OCI-LY3 (cell line): ENCODE measurements around the gene MYT1.

Source experiments
- H2AFZ ChIP-seq: fragments of 200-600, 300-600 bp; shearing (Covaris generic); 2 replicates; pipeline ENCODE4 v1.6.0; 2014; ENCODE audit warnings: antibody characterized with exemption, low read depth, low read length
- H3K27ac ChIP-seq: fragments of 200-600, 300-600 bp; sonication (generic); 2 replicates; pipeline ENCODE4 v1.5.1; 2014; ENCODE audit warnings: mild to moderate bottlenecking, low read length, moderate library complexity, mixed read lengths
- H3K27me3 ChIP-seq: fragments of 200-600, 300-600 bp; sonication (generic); 2 replicates; pipeline ENCODE4 v1.6.1; 2014; ENCODE audit warnings: low read depth, low read length, mixed read lengths
- H3K36me3 ChIP-seq: fragments of 200-600, 300-600 bp; sonication (generic); replicated peaks from 2 replicates; pipeline ENCODE3; 2014; ENCODE audit warnings: low read depth, low read length, mixed read lengths
- H3K4me1 ChIP-seq: fragments of 300-600, 200-600 bp; sonication (generic); 2 replicates; pipeline ENCODE4 v1.6.1; 2014; ENCODE audit warnings: low read length, mixed read lengths
- H3K4me2 ChIP-seq: fragments of 200-600, 300-600 bp; sonication (generic); 2 replicates; pipeline ENCODE4 v1.6.1; 2014; ENCODE audit warnings: low read length, mixed read lengths
- H3K4me3 ChIP-seq: fragments of 300-600, 200-600 bp; sonication (generic); 2 replicates; pipeline ENCODE4 v1.5.1; 2014; ENCODE audit warnings: antibody characterized with exemption, mild to moderate bottlenecking, low read length, moderate library complexity
- H3K79me2 ChIP-seq: fragments of 300-600, 200-600 bp; shearing (Covaris generic); 2 replicates; pipeline ENCODE4 v1.6.1; 2014; ENCODE audit warnings: mild to moderate bottlenecking, low read length, mixed read lengths
- H3K9ac ChIP-seq: fragments of 300-600, 200-600 bp; shearing (Covaris generic); 2 replicates; pipeline ENCODE4 v1.6.0; 2014; ENCODE audit warnings: mild to moderate bottlenecking, low read length, moderate library complexity
- H3K9me3 ChIP-seq: fragments of 200-600, 300-600 bp; shearing (Covaris generic); 2 replicates; pipeline ENCODE4 v1.6.1; 2014; ENCODE audit warnings: low read length, mixed read lengths; ENCODE audit not compliant: insufficient read depth
- H4K20me1 ChIP-seq: fragments of 200-600, 300-600 bp; sonication (generic); 2 replicates; pipeline ENCODE4 v1.6.1; 2016; ENCODE audit warnings: low read length, mixed read lengths; ENCODE audit not compliant: insufficient read depth
- CTCF ChIP-seq: fragments of 200-600, 300-600 bp; sonication (generic); IDR thresholded peaks from 2 replicates; pipeline ENCODE4 v1.5.1; 2014; ENCODE audit warnings: antibody characterized with exemption, low read length, low read depth
- EZH2phosphoT487 ChIP-seq: fragments of 200-600 bp; shearing (Covaris generic); IDR thresholded peaks from 2 replicates; pipeline ENCODE4 v1.6.1; 2018; ENCODE audit warnings: antibody characterized with exemption, mixed run types, low read depth

The MYT1 gene

GRCh38 chr20:64228751-64229506 lies 64.7 kb downstream of the MYT1 start:
- TF ChIP-seq EZH2phosphoT487: no peak
- TF ChIP-seq CTCF: no peak
- peaks cover 35% of the 10 kb centered on the region for H3K27me3 ChIP-seq
- no peak overlapping the region for H3K4me2 ChIP-seq
- H3K36me3 ChIP-seq: no peaks in the 10 kb centered on the region
- H3K27ac ChIP-seq: no peak overlapping the region
- H4K20me1 ChIP-seq: no peaks in the 10 kb centered on the region
- H3K79me2 ChIP-seq: no peaks in the 10 kb centered on the region
- no peak overlapping the region for H3K9ac ChIP-seq
- peaks cover 3% of the 10 kb centered on the region for H3K4me1 ChIP-seq
- H3K4me3 ChIP-seq: no peak overlapping the region
- no peak overlapping the region for H2AFZ ChIP-seq
- no peaks in the 10 kb centered on the region for H3K9me3 ChIP-seq

DNA sequence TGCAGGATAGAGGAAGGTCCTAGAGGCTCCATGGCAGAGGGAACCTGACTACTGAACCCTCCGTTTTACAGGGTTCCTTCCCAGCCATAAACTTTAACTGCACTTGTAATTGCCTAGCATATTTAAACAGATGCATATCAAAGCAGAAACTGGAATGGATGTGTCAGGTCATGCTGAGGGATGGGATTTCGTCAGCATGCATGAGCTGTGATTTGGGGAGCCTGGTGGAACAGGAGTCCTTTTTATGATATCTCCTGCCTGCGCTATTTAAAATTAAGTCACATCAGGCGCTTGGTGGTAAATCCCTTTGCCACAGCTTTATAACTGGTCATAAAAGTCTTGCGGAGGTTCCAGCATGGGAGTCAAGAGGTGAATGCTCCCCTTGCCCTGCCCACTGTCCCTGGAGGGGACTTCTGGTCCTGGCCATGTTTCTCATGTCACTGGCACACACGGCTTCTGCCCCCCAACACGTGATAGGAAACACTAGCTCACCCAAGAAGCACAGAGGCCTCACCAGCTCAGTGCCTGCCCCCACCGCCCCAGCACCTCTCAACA lies 65.3 kb downstream of the MYT1 start:
- H3K9me3 ChIP-seq: no peaks in the 10 kb centered on the region
- no peak overlapping the region for H3K4me2 ChIP-seq
- no peak overlapping the region for H3K27ac ChIP-seq
- no peak overlapping the region for H3K4me3 ChIP-seq
- H3K9ac ChIP-seq: no peak overlapping the region
- H3K36me3 ChIP-seq: no peaks in the 10 kb centered on the region
- peaks cover 35% of the 10 kb centered on the region for H3K27me3 ChIP-seq
- no peaks in the 10 kb centered on the region for H3K4me1 ChIP-seq
- no peaks in the 10 kb centered on the region for H3K79me2 ChIP-seq
- H2AFZ ChIP-seq: no peak overlapping the region
- H4K20me1 ChIP-seq: no peaks in the 10 kb centered on the region
- no peak for TF ChIP-seq CTCF
- no peak for TF ChIP-seq EZH2phosphoT487

DNA sequence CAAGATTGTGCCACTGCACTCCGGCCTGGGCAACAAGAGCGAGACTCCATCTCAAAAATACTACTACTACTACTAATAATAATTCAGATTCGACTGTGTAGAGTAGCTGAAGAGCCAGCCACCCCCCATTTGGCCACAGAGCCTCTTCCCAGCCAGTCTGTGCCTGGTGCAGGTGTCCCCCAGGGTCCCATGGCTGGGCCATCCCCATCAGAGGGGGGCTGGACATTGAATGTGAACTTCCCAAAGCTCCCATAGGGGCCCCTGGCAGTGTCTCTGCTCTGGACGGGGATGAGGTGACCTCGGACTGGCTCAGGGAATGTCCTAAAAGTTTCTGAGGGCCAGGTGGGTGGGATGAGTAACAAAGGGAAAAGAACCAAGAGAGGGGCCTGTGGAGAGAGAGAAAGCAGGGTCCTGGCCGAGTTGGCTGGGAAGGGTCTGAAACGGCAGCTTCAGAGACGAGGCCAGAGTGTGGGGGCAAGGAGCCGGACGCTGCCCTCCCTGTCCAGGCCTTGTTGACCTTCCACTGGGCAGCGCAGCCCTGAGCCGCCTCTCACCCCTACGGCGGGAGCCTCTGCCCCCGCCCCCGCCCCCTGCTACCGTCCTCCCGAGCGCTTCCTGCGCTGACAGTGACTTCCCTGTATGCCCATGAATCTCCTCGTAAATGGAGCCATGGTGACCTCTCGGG lies 66.4 kb downstream of the MYT1 start:
- Histone ChIP-seq H3K4me1 (no peaks in the 10 kb centered on the region), H2AFZ (no peak overlapping the region), H3K27ac (no peak overlapping the region), H3K36me3 (no peaks in the 10 kb centered on the region), H4K20me1 (no peaks in the 10 kb centered on the region), H3K9me3 (no peaks in the 10 kb centered on the region), H3K27me3 (peaks cover 35% of the 10 kb centered on the region), H3K9ac (no peak overlapping the region), H3K79me2 (no peaks in the 10 kb centered on the region), H3K4me2 (no peak overlapping the region), H3K4me3 (no peak overlapping the region)
- no peak for TF ChIP-seq EZH2phosphoT487
- TF ChIP-seq CTCF: no peak
